ENCODE results near the gene UACA. TPM values are rescaled to one million over a fixed set of nuclear protein-coding genes. Genes with fewer than 3 reads are reported as not detected.

Gene UACA
- total and polyA plus RNA-seq, 8 donors = 15.4 to 39.5 (median 21.4) TPM

DNA sequence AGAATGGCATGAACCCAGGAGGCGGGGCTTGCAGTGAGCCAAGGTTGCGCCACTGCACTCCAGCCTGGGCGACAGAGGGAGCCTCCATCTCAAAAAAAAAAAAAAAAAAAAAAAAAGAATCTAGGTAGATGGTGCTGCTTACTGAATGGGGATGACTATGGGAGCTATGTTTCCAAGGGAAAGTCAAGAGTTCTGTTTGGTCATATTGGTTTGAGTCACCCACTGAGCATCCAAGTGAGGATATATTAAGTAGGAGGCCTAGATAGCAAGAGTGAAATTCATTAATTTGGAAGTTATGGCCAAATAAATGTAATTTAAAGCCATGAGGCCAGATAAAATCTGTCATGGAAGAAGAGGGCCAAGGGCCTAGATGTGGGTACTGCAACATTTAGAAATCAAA is 9.0 kb upstream of the UACA start:
- no peak overlapping the region for H3K27ac ChIP-seq
- H3K4me1 ChIP-seq = no peaks in the 10 kb centered on the region
- TF ChIP-seq, protein P1, sequence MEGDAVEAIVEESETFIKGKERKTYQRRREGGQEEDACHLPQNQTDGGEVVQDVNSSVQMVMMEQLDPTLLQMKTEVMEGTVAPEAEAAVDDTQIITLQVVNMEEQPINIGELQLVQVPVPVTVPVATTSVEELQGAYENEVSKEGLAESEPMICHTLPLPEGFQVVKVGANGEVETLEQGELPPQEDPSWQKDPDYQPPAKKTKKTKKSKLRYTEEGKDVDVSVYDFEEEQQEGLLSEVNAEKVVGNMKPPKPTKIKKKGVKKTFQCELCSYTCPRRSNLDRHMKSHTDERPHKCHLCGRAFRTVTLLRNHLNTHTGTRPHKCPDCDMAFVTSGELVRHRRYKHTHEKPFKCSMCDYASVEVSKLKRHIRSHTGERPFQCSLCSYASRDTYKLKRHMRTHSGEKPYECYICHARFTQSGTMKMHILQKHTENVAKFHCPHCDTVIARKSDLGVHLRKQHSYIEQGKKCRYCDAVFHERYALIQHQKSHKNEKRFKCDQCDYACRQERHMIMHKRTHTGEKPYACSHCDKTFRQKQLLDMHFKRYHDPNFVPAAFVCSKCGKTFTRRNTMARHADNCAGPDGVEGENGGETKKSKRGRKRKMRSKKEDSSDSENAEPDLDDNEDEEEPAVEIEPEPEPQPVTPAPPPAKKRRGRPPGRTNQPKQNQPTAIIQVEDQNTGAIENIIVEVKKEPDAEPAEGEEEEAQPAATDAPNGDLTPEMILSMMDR (IDR thresholded peaks at IDR 0.05) = no peak
- no peak for DNase-seq
- no peaks in the 10 kb centered on the region for H3K9me3 ChIP-seq
- ATAC-seq = no peak
- 93 to 98% methylated on average over 3 of the region's 3 CpGs for WGBS, 2 donors
- H3K4me3 ChIP-seq = no peak overlapping the region
- no peaks in the 10 kb centered on the region for H3K27me3 ChIP-seq
- intact Hi-C loops (cut with DNase I) = no loop called here
- FAIRE-seq = no peak
- H3K36me3 ChIP-seq = no peaks in the 10 kb centered on the region

GRCh38 chr15:70770863-70771262 is 7.5 kb upstream of the UACA start:
- H3K4me3 ChIP-seq = no peak overlapping the region
- no peaks in the 10 kb centered on the region for H3K36me3 ChIP-seq
- WGBS, 2 donors = 57 to 60% methylated on average over 3 of the region's 3 CpGs
- FAIRE-seq (no peak), ATAC-seq (peak in 3 of 4 donors; percentile 14 to 55 (median 45)), DNase-seq (no peak)
- H3K4me1 ChIP-seq = no peaks in the 10 kb centered on the region
- TF ChIP-seq, protein P1 (IDR thresholded peaks at IDR 0.05) = no peak
- H3K9me3 ChIP-seq = no peaks in the 10 kb centered on the region
- H3K27ac ChIP-seq = no peak overlapping the region
- intact Hi-C loops (cut with DNase I) = no loop called here
- no peaks in the 10 kb centered on the region for H3K27me3 ChIP-seq

DNA sequence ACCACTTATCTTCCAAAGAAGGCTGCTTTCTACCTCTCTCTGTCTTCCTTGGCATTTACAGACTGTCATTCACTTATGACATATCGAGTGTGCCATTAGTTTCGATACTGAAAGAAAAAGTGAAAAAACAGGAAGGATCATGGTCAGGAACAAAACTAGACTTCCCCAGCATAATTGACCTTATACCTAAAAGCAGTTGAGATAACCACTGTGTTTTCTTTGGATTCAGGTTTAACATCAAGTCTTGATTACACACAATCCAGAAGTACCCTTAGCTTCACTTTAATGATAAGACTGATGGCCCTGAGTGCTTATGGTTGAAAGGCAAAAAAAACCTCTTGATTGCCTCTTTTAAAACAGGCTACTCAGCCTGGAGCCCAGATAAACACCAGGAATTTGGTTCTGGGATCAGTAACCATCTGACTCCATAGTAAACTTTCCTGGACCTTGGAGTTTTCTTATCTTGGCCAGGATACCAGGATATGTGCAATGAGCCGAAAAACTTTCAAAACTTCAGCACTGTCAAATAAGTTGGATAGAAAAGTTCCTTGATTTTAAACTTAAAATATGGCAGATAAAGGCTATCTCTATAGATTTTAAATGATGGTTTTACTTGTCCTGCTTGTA is 5.0 kb upstream of the UACA start:
- H3K4me3 ChIP-seq = no peak overlapping the region
- H3K9me3 ChIP-seq = no peaks in the 10 kb centered on the region
- ATAC-seq (no peak), DNase-seq (no peak), FAIRE-seq (no peak)
- TF ChIP-seq, protein P1 (IDR thresholded peaks at IDR 0.05) = no peak
- intact Hi-C loops (cut with DNase I) = no loop called here
- H3K27ac ChIP-seq = no peak overlapping the region
- H3K36me3 ChIP-seq = no peaks in the 10 kb centered on the region
- H3K4me1 ChIP-seq = peaks cover 0 to 5% (median 0%) of the 10 kb centered on the region in 3 donors
- H3K27me3 ChIP-seq = no peaks in the 10 kb centered on the region
- WGBS, 2 donors = 58 to 80% methylated on average over 3 of the region's 3 CpGs

DNA sequence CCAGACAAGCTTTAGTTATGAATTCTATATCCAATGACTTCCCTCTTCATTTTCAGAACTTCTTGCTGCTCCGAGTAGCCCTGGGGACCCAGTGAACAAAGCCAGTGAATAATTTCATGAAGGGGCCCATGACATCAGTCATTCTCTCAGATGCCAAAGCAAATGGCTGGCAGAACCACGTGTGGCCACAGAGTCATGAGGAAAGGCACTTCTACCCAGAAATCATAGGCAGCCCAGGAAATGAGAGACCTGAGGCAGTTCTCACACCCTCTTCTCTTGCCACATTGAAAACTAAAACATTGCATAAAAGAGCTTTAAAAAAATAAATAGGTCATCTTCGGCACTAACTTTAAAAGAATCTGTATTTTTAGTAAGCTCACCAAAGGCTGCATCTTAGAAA is 4.3 kb upstream of the UACA start:
- TF ChIP-seq, protein P1 (IDR thresholded peaks at IDR 0.05) = no peak
- DNase-seq = no peak
- Histone ChIP-seq H3K9me3 (no peaks in the 10 kb centered on the region), H3K4me3 (no peak overlapping the region), H3K4me1 (peaks cover 0 to 5% (median 0%) of the 10 kb centered on the region in 3 donors), H3K27me3 (no peaks in the 10 kb centered on the region), H3K36me3 (no peaks in the 10 kb centered on the region), H3K27ac (no peak overlapping the region)
- no peak for ATAC-seq
- WGBS, 2 donors = 71% methylated on average over 3 of the region's 3 CpGs
- no peak for FAIRE-seq
- intact Hi-C loops (cut with DNase I) = no loop called here

DNA sequence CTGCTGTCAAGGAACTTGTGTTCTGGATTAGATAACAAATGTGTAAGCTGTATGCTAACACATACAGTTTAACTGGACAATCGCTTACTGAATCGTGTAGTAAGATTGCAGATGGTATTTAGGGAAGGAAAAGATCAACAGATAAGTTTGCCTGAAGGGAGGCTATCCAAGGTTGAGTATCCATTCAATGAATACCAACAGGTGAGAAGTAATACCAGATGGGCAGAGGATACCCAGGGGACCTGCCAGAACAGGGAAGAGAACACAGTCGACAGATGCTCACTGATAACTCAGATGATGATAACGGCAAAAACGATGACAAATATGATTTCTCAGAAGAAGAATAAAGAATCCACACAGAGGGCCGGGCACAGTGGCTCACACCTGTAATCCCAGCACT is 3.2 kb upstream of the UACA start:
- Histone ChIP-seq H3K27ac (no peak overlapping the region), H3K4me3 (no peak overlapping the region), H3K27me3 (no peaks in the 10 kb centered on the region), H3K36me3 (no peaks in the 10 kb centered on the region), H3K4me1 (peaks cover 2 to 7% (median 5%) of the 10 kb centered on the region in 3 donors), H3K9me3 (no peaks in the 10 kb centered on the region)
- intact Hi-C loops (cut with DNase I) = no loop called here
- TF ChIP-seq, protein P1 (IDR thresholded peaks at IDR 0.05) = no peak
- ATAC-seq (no peak), DNase-seq (no peak), FAIRE-seq (no peak)
- 66 to 73% methylated on average over 6 of the region's 6 CpGs for WGBS, 2 donors

All from pancreas (tissue), 10 donors.